OCI-LY1 (cell line): ENCODE results near the gene KIDINS220.

Source experiments
- H2AFZ ChIP-seq: fragments of 200-600 bp; sonication (generic), shearing (Covaris generic); 2 replicates; pipeline ENCODE4 v1.6.0; 2014; ENCODE audit warnings: antibody characterized with exemption, mild to moderate bottlenecking, low read length
- H3F3A ChIP-seq: fragments of 200-600 bp; sonication (generic), shearing (Covaris generic); 2 replicates; pipeline ENCODE4 v1.6.0; 2014; ENCODE audit warnings: mild to moderate bottlenecking, antibody characterized with exemption, low read length, moderate library complexity; ENCODE audit not compliant: insufficient read depth
- H3K27ac ChIP-seq: fragments of 200-600 bp; sonication (generic); 2 replicates; pipeline ENCODE4 v1.5.1; 2014; ENCODE audit warnings: low read length, mixed run types, mild to moderate bottlenecking, low read depth; ENCODE audit not compliant: poor library complexity, severe bottlenecking
- H3K27me3 ChIP-seq: fragments of 200-600 bp; sonication (generic); 2 replicates; pipeline ENCODE4 v1.6.0; 2014; ENCODE audit warnings: antibody characterized with exemption, mild to moderate bottlenecking, low read length, moderate library complexity; ENCODE audit not compliant: insufficient read depth
- H3K36me3 ChIP-seq: fragments of 200-600 bp; sonication (generic); 2 replicates; pipeline ENCODE4 v1.6.1; 2014; ENCODE audit warnings: mild to moderate bottlenecking, antibody characterized with exemption, low read length, moderate library complexity, mixed read lengths; ENCODE audit not compliant: insufficient read depth
- H3K4me1 ChIP-seq: fragments of 200-600 bp; sonication (generic); 2 replicates; pipeline ENCODE4 v1.5.1; 2014; ENCODE audit warnings: mild to moderate bottlenecking, low read length, moderate library complexity; ENCODE audit not compliant: insufficient read depth, severe bottlenecking
- H3K4me2 ChIP-seq: fragments of 200-600 bp; sonication (generic), shearing (Covaris generic); 2 replicates; pipeline ENCODE4 v1.6.1; 2014; ENCODE audit warnings: low read length
- H3K4me3 ChIP-seq: fragments of 200-600 bp; sonication (generic); 2 replicates; pipeline ENCODE4 v1.5.1; 2014; ENCODE audit warnings: low read length, low read depth, mild to moderate bottlenecking, mixed read lengths; ENCODE audit not compliant: poor library complexity, severe bottlenecking
- H3K79me2 ChIP-seq: fragments of 200-600 bp; shearing (Covaris generic); 2 replicates; pipeline ENCODE4 v1.6.1; 2016; ENCODE audit warnings: mixed run types, low read length, mixed read lengths; ENCODE audit not compliant: insufficient read depth
- H3K9ac ChIP-seq: fragments of 200-600 bp; sonication (generic), shearing (Covaris generic); 2 replicates; pipeline ENCODE4 v1.6.1; 2014; ENCODE audit warnings: mild to moderate bottlenecking, low read length, mixed read lengths
- H3K9me2 ChIP-seq: fragments of 200-600 bp; sonication (generic), shearing (Covaris generic); 2 replicates; pipeline ENCODE4 v1.6.1; 2014; ENCODE audit warnings: low read depth, mild to moderate bottlenecking, low read length, mixed read lengths
- H3K9me3 ChIP-seq: fragments of 200-600 bp; shearing (Covaris generic); 2 replicates; pipeline ENCODE4 v1.6.1; 2014; ENCODE audit warnings: low read length, mixed read lengths
- H4K20me1 ChIP-seq: fragments of 200-600 bp; sonication (generic), shearing (Covaris generic); 2 replicates; pipeline ENCODE4 v1.6.0; 2016; ENCODE audit warnings: mild to moderate bottlenecking, low read length; ENCODE audit not compliant: insufficient read depth
- EZH2 ChIP-seq: fragments of 200-600 bp; sonication (generic), shearing (Covaris generic); IDR thresholded peaks from 2 replicates; pipeline ENCODE4 v1.8.0; 2017; ENCODE audit warnings: borderline replicate concordance, mixed run types, mild to moderate bottlenecking, antibody characterized with exemption, low read length, moderate library complexity, mixed read lengths
- TF ChIP-seq, protein P1 (sequence below): fragments of 200-600 bp; sonication (generic), shearing (Covaris generic); IDR thresholded peaks from 2 replicates; pipeline ENCODE4 v1.5.1; 2017; ENCODE audit warnings: mild to moderate bottlenecking, antibody characterized with exemption, low read length, moderate library complexity, mixed read lengths

Gene KIDINS220

DNA sequence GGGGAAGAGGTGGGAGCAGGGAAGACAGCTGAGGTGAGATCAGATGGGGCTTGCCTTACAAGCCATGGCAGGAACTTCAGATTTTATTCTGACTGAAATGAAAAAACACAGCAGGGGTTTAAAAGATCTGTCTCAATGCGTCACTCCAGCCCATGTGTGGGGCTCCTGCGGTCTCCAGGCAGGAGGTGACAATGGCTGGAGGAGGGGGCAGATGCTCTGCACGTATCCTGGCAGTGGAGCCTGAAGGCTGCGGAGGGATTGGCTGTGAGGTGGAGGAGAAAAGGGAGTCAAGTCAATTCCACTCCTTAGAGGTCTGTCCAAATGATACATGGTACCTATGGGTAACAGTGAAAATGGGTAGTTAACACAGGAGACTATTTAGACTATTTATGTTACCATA lies 40.5 kb upstream of the KIDINS220 start:
- no peaks in the 10 kb centered on the region for H3K9me3 ChIP-seq
- no peaks in the 10 kb centered on the region for H3F3A ChIP-seq
- no peaks in the 10 kb centered on the region for H3K27me3 ChIP-seq
- H3K4me1 ChIP-seq, result peaks cover 6% of the 10 kb centered on the region
- H3K4me2 ChIP-seq, result no peak overlapping the region
- TF ChIP-seq, protein P1, sequence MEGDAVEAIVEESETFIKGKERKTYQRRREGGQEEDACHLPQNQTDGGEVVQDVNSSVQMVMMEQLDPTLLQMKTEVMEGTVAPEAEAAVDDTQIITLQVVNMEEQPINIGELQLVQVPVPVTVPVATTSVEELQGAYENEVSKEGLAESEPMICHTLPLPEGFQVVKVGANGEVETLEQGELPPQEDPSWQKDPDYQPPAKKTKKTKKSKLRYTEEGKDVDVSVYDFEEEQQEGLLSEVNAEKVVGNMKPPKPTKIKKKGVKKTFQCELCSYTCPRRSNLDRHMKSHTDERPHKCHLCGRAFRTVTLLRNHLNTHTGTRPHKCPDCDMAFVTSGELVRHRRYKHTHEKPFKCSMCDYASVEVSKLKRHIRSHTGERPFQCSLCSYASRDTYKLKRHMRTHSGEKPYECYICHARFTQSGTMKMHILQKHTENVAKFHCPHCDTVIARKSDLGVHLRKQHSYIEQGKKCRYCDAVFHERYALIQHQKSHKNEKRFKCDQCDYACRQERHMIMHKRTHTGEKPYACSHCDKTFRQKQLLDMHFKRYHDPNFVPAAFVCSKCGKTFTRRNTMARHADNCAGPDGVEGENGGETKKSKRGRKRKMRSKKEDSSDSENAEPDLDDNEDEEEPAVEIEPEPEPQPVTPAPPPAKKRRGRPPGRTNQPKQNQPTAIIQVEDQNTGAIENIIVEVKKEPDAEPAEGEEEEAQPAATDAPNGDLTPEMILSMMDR, result no peak
- no peak for TF ChIP-seq EZH2
- H3K27ac ChIP-seq, result no peak overlapping the region
- H3K36me3 ChIP-seq, result no peaks in the 10 kb centered on the region
- H3K79me2 ChIP-seq, result no peaks in the 10 kb centered on the region
- H3K4me3 ChIP-seq, result no peak overlapping the region
- H4K20me1 ChIP-seq, result no peaks in the 10 kb centered on the region
- no peak overlapping the region for H2AFZ ChIP-seq
- no peak overlapping the region for H3K9ac ChIP-seq
- H3K9me2 ChIP-seq, result no peaks in the 10 kb centered on the region

DNA sequence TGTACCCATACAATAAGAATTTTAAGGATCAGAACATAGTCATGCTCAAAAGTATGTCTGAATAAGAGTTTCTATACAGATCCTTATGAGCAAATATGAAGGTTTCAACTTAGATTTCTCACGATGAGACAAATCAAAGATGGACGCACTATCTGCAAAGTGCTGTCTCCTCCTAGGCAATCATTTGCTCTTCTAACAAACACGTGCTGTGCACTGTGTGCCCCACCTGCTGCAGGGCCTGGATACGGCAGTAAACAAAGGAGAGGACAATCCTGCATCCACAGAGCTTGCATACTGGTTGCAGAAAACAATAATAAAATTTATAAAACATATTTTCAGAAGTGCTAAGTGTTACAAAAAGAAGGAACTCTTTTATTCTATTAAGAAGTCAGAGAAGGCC lies 39.9 kb upstream of the KIDINS220 start:
- Histone ChIP-seq H3K27ac (no peak overlapping the region), H4K20me1 (no peaks in the 10 kb centered on the region), H3K27me3 (no peaks in the 10 kb centered on the region), H3K9me3 (no peaks in the 10 kb centered on the region), H3K9me2 (no peaks in the 10 kb centered on the region), H3K4me2 (no peak overlapping the region), H3F3A (no peaks in the 10 kb centered on the region), H3K79me2 (no peaks in the 10 kb centered on the region), H3K4me1 (peaks cover 6% of the 10 kb centered on the region), H3K36me3 (no peaks in the 10 kb centered on the region), H3K4me3 (no peak overlapping the region), H2AFZ (no peak overlapping the region), H3K9ac (no peak overlapping the region)
- TF ChIP-seq, protein P1, result no peak
- TF ChIP-seq EZH2, result no peak

DNA sequence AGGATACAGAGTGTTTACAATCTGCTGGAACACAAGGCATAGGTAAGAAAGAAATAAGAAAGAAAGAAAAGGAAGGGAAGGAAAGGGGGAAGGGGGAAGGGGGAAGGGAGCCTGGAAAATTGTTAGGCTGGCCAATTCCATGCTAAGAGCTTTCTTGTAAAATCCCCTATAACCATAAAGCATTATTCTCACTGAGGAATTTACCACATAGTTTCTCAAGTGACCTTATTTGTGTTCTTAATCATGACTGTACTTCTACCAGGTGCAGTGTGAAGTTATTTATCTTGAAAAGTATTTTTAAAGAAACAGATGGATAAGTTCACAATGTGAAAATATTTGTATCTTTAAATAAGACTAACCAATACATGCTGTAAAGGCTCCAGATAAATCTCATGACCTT lies 39.2 kb upstream of the KIDINS220 start:
- Histone ChIP-seq H3K9me3 (no peaks in the 10 kb centered on the region), H3K79me2 (no peaks in the 10 kb centered on the region), H4K20me1 (no peaks in the 10 kb centered on the region), H3K36me3 (no peaks in the 10 kb centered on the region), H3K4me3 (no peak overlapping the region), H2AFZ (no peak overlapping the region), H3K27ac (no peak overlapping the region), H3K9me2 (no peaks in the 10 kb centered on the region), H3K27me3 (no peaks in the 10 kb centered on the region), H3F3A (no peaks in the 10 kb centered on the region), H3K4me1 (peaks cover 6% of the 10 kb centered on the region), H3K9ac (no peak overlapping the region), H3K4me2 (no peak overlapping the region)
- TF ChIP-seq, protein P1, result no peak
- TF ChIP-seq EZH2, result no peak
